ENCODE results near the gene KREMEN1. TPM values are rescaled to one million over a fixed set of nuclear protein-coding genes. Genes with fewer than 3 reads are reported as not detected.
"Not testable (repeated sequence)": the region's sequence is repeated elsewhere in the genome, so short reads cannot be mapped to it uniquely, and the experiment has no call there.

KREMEN1 gene
- total RNA-seq, 1 experiment from 2014 or later: 5.8 TPM

DNA sequence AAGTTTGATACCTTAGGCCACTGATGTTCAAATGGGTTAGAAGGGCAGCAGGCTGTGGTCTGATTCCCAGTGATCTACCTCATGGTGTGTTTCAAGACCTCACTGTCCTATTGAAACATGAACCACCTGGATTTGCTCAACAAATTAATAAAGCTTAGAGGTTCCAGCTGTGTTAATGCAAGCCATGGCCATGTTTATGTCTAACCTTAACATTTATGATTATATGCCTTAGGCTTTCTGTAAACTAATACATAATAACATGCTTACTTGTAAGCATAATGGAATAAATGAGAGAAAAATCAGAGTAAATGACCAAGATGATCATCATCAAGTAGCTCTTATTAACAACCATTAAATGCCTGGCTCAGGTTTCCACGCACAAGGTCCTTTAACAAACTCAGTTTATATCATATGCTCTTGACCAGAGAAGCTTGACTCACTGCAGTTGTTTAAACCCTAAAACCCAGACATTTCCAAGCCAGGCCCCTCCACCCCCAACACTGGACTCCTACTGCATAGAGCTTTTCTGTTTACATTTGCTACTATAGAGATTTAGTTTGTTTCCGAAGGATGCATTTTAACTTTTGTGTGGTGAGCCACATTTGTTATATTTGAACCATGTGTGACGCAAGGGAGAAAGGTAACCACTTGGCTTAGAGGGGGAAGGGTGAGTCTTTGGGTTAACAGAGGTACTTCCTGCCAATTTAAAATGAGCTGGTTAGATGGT, 43.7 kb downstream of the KREMEN1 start (continued):
- TF ChIP-seq TCF7 (CRISPR knock-in tag; IDR thresholded peaks at IDR 0.05; ENCODE audit: low read depth) (no peak), EMX1 (CRISPR knock-in tag; IDR thresholded peaks at IDR 0.05) (no peak), FOXK1 (CRISPR knock-in tag; IDR thresholded peaks at IDR 0.05) (no peak), MXD4 (CRISPR knock-in tag; IDR thresholded peaks at IDR 0.05; ENCODE audit: borderline replicate concordance) (no peak)
- TF ChIP-seq, protein P1, sequence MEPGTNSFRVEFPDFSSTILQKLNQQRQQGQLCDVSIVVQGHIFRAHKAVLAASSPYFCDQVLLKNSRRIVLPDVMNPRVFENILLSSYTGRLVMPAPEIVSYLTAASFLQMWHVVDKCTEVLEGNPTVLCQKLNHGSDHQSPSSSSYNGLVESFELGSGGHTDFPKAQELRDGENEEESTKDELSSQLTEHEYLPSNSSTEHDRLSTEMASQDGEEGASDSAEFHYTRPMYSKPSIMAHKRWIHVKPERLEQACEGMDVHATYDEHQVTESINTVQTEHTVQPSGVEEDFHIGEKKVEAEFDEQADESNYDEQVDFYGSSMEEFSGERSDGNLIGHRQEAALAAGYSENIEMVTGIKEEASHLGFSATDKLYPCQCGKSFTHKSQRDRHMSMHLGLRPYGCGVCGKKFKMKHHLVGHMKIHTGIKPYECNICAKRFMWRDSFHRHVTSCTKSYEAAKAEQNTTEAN (CRISPR knock-in tag; IDR thresholded peaks at IDR 0.05): no peak
- TF ChIP-seq, protein P2, sequence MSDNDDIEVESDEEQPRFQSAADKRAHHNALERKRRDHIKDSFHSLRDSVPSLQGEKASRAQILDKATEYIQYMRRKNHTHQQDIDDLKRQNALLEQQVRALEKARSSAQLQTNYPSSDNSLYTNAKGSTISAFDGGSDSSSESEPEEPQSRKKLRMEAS (CRISPR knock-in tag; IDR thresholded peaks at IDR 0.05): no peak
- TF ChIP-seq, protein P3, sequence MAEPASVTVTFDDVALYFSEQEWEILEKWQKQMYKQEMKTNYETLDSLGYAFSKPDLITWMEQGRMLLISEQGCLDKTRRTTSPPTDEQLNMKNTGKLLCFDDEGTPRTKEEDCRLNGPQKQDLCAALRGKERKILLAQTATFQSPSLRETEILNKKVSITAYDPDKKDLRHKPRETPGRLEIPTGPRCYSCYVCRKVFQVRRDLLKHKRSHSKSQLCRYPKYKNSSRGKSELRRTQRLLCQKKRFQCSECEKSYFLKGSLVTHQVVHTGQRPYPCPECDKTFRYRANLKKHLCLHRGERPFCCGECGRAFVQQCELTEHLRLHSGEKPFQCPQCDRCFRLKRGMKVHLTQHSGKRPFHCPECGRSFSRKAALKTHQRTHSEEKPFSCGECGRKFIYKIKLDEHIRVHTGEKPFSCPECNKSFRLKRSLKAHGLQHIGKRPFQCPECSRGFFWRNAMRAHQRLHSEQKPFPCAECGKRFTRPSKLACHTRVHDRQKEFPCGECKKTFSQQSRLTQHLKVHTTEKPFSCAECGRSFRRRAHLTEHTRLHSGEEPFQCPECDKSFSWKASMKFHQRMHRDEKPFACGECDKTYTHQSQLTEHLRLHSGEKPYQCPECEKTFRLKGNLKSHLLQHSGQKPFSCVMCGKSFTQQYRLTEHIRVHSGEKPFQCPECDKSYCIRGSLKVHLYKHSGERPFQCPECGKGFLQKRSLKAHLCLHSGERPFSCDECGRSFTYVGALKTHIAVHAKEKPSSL (CRISPR knock-in tag; conservative IDR thresholded peaks at IDR 0.05): no peak
- TF ChIP-seq, protein P4, sequence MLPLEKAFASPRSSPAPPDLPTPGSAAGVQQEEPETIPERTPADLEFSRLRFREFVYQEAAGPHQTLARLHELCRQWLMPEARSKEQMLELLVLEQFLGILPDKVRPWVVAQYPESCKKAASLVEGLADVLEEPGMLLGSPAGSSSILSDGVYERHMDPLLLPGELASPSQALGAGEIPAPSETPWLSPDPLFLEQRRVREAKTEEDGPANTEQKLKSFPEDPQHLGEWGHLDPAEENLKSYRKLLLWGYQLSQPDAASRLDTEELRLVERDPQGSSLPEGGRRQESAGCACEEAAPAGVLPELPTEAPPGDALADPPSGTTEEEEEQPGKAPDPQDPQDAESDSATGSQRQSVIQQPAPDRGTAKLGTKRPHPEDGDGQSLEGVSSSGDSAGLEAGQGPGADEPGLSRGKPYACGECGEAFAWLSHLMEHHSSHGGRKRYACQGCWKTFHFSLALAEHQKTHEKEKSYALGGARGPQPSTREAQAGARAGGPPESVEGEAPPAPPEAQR (CRISPR knock-in tag; IDR thresholded peaks at IDR 0.05): no peak

DNA sequence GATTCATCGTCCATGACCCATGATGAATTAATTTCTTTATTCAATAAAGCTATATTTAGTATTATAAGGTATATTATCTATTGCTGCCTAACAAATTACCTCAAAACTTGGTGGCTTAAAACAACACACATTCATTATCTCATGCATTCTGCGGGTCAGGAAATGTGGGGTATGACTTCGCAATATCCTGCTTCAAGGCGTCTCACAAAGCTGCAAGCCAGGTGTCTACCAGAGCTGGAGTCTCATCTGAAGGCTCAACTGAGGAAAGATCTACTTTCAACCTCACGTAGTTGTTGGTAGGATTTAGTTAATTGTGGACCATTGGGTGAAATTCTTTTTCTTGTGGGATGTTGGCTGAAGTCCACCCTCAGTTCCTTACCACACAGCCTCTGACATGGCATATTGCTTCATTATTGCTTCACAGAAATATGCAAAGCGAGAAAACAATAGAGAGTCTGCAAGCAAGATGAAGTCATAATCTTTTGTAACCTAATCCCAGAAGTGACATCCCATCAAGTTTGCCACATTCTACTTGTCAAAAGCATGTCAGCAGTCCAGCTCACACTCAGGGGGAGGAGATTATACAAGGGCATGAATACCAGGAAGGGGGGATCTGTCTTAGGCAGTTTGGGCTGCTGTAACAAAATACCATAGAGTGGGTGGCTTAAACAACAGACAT, 45.1 kb downstream of the KREMEN1 start:
- TF ChIP-seq HMGA2 (CRISPR knock-in tag; IDR thresholded peaks at IDR 0.05): no peak
- TF ChIP-seq, protein P5, sequence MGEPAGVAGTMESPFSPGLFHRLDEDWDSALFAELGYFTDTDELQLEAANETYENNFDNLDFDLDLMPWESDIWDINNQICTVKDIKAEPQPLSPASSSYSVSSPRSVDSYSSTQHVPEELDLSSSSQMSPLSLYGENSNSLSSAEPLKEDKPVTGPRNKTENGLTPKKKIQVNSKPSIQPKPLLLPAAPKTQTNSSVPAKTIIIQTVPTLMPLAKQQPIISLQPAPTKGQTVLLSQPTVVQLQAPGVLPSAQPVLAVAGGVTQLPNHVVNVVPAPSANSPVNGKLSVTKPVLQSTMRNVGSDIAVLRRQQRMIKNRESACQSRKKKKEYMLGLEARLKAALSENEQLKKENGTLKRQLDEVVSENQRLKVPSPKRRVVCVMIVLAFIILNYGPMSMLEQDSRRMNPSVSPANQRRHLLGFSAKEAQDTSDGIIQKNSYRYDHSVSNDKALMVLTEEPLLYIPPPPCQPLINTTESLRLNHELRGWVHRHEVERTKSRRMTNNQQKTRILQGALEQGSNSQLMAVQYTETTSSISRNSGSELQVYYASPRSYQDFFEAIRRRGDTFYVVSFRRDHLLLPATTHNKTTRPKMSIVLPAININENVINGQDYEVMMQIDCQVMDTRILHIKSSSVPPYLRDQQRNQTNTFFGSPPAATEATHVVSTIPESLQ (CRISPR knock-in tag; IDR thresholded peaks at IDR 0.05): no peak
- TF ChIP-seq, protein P6, sequence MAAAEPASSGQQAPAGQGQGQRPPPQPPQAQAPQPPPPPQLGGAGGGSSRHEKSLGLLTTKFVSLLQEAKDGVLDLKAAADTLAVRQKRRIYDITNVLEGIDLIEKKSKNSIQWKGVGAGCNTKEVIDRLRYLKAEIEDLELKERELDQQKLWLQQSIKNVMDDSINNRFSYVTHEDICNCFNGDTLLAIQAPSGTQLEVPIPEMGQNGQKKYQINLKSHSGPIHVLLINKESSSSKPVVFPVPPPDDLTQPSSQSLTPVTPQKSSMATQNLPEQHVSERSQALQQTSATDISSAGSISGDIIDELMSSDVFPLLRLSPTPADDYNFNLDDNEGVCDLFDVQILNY (CRISPR knock-in tag; IDR thresholded peaks at IDR 0.05): no peak
- no peak for TF ChIP-seq NFE2L1 (CRISPR knock-in tag; IDR thresholded peaks at IDR 0.05)
- no peak for TF ChIP-seq JAZF1 (CRISPR knock-in tag; IDR thresholded peaks at IDR 0.05)
- TF ChIP-seq, protein P2 (CRISPR knock-in tag; IDR thresholded peaks at IDR 0.05): no peak
- TF ChIP-seq FOXK1 (CRISPR knock-in tag; IDR thresholded peaks at IDR 0.05): no peak
- TF ChIP-seq NR2C2 (CRISPR knock-in tag; IDR thresholded peaks at IDR 0.05): no peak
- TF ChIP-seq, protein P4 (CRISPR knock-in tag; IDR thresholded peaks at IDR 0.05): no peak
- no peak for TF ChIP-seq ZNF416 (CRISPR knock-in tag; IDR thresholded peaks at IDR 0.05)
- TF ChIP-seq RORB (CRISPR knock-in tag; IDR thresholded peaks at IDR 0.05): no peak
- TF ChIP-seq KAT7 (CRISPR knock-in tag; IDR thresholded peaks at IDR 0.05; ENCODE audit: borderline replicate concordance): no peak
- no peak overlapping the region for H3K4me3 Mint-ChIP-seq
- H3K36me3 Mint-ChIP-seq: peaks cover 14% of the 10 kb centered on the region
- H3K9me3 Mint-ChIP-seq: peaks cover 21% of the 10 kb centered on the region
- POLR2A ChIA-PET: no interaction called here
- CTCF ChIA-PET: interaction anchor here (1.9 kb wide), 1 partner anchor 36 kb away, joined by 9 read pairs; no protein-coding TSS in a partner anchor
- H3K4me1 Mint-ChIP-seq: no peaks in the 10 kb centered on the region
- H3K27ac Mint-ChIP-seq: no peak overlapping the region
- H3K27me3 Mint-ChIP-seq (ENCODE audit: low read depth): peaks cover 7% of the 10 kb centered on the region; the same call in 1 of the 2 replicates
- DNase-seq (ENCODE audit: low spot score) (no peak), ATAC-seq (no peak)

DNA sequence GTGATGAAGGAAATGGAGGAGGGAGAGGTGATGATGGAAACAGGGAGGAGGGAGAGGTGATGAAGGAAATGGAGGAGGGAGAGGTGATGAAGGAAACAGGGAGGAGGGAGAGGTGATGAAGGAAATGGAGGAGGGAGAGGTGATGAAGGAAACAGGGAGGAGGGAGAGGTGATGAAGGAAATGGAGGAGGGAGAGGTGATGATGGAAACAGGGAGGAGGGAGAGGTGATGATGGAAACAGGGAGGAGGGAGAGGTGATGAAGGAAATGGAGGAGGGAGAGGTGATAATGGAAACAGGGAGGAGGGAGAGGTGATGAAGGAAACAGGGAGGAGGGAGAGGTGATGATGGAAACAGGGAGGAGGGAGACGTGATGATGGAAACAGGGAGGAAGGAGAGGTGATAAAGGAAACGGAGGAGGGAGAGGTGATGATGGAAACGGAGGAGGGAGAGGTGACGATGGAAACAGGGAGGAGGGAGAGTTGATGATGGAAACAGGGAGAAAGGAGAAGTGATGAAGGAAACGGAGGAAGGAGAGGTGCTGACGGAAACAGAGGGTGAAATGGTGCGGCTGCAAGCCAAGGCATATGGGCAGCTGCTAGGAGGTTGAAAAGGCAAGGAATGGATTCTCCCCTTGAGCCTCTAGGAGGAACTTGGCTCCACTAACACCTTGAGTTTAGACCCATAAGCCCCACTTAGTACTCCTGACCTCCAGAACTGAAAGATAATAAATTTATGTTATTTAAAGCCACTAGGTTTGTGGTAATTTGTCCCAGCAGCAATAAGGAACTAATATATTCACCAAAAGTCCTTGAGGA, 47.5 kb downstream of the KREMEN1 start:
- CTCF ChIA-PET; H3K4me1 Mint-ChIP-seq; H3K4me3 Mint-ChIP-seq; H3K27me3 Mint-ChIP-seq (ENCODE audit: low read depth); H3K27ac Mint-ChIP-seq; ATAC-seq; DNase-seq (ENCODE audit: low spot score): not testable (repeated sequence)
- POLR2A ChIA-PET: interaction anchor here (0.7 kb wide), 1 partner anchor 966 kb away, joined by 5 read pairs; no protein-coding TSS in a partner anchor
- Mint-ChIP-seq H3K9me3 (peaks cover 21% of the 10 kb centered on the region), H3K36me3 (peaks cover 14% of the 10 kb centered on the region)

Measured in WTC11 (cell line).